Measurements from ENCODE around the gene CXCL5.

The CXCL5 gene

DNA sequence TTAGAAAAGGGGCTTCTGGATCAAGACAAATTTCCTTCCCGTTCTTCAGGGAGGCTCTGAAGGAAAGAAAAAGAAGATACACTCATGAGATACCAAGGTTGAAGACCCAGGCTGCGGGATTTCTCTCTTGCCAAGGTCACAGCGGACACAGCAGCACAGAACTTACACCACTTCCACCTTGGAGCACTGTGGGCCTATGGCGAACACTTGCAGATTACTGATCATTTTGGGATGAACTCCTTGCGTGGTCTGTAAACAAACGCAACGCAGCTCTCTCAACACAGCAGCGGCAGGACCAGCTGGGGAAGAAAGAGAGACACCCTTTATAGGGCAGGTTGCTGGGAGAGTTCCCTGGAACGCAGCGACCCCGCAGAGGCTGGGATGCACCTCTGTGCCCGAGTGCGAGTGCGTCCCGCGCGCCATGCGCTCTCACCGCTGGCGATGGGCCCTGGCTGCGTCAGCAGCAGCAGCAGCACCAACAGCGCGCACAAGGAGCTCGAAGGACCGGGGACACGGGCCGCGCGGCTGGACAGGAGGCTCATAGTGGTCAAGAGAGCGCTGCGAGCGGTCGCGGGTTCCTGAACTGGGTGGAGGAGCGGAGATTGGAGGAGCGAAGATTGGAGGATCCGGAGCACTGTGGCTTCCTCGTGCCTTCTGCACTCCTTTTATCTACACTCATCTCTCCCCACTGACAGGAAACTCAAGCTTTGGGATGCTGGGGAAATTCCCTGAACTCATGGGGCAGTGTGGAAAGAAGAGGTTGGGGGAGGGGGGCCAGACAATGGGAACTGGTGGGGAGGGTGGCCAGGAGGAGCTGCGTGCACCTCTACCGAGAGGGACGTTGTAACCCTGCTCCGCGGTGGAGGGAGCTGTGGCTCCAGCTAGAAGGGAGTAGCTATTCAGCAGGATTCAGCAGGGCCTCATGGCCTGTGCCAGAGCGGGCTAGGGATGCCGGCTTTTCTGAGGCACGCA, at the start of gene CXCL5:
Gene CXCL5, minus strand, starts transcription at position 638 of the 972 bp plus-strand sequence. Its CDS starts 96 bp downstream, at position 542.
- TF ChIP-seq, protein P1, sequence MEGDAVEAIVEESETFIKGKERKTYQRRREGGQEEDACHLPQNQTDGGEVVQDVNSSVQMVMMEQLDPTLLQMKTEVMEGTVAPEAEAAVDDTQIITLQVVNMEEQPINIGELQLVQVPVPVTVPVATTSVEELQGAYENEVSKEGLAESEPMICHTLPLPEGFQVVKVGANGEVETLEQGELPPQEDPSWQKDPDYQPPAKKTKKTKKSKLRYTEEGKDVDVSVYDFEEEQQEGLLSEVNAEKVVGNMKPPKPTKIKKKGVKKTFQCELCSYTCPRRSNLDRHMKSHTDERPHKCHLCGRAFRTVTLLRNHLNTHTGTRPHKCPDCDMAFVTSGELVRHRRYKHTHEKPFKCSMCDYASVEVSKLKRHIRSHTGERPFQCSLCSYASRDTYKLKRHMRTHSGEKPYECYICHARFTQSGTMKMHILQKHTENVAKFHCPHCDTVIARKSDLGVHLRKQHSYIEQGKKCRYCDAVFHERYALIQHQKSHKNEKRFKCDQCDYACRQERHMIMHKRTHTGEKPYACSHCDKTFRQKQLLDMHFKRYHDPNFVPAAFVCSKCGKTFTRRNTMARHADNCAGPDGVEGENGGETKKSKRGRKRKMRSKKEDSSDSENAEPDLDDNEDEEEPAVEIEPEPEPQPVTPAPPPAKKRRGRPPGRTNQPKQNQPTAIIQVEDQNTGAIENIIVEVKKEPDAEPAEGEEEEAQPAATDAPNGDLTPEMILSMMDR (IDR thresholded peaks at IDR 0.05; ENCODE audit: borderline replicate concordance, insufficient read depth, low read depth, low read length), result no peak
- no peak within 1 kb of the TSS for H3K4me3 ChIP-seq (ENCODE audit: low read depth, low read length)

DNA sequence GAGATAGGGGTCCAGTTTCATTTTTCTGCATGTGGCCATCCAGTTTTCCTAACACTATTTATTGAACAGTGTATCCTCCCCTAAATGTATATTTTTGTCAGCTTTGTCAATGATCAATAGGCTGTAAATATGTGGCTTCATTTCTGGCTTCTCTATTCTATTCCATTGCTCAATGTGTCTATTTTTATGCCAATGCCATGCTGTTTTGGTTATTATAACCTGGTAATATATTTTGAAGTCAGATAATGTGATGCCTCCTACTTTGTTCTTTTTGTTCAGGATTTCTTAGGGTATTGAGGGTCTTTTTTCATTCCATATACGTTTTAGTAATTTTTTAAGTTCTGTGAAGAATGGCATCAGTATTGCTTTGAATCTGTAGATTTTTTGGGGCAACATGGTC, 48.7 kb upstream of the CXCL5 start:
- H3K4me3 ChIP-seq (ENCODE audit: low read depth, low read length), result no peak overlapping the region
- TF ChIP-seq, protein P1 (IDR thresholded peaks at IDR 0.05; ENCODE audit: borderline replicate concordance, insufficient read depth, low read depth, low read length), result no peak

DNA sequence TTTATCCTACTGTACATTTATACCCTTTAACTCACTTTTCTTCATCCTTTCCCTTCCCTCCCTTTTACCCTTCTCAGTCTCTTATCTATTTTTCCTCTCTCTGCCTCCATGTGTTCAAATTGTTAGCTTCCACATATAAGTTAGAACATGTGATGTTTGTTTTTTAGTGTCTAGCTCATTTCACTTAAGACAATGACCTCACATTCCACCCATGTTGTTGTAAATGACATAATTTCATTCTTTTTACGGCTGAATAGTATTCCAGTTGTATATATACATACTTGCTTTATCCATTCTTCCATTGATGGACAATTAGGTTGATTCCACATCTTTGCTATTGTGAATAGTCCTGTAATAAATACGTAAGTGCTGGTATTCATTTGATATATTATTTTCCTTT, 47.3 kb upstream of the CXCL5 start:
- no peak overlapping the region for H3K4me3 ChIP-seq (ENCODE audit: low read depth, low read length)
- TF ChIP-seq, protein P1 (IDR thresholded peaks at IDR 0.05; ENCODE audit: borderline replicate concordance, insufficient read depth, low read depth, low read length), result no peak

DNA sequence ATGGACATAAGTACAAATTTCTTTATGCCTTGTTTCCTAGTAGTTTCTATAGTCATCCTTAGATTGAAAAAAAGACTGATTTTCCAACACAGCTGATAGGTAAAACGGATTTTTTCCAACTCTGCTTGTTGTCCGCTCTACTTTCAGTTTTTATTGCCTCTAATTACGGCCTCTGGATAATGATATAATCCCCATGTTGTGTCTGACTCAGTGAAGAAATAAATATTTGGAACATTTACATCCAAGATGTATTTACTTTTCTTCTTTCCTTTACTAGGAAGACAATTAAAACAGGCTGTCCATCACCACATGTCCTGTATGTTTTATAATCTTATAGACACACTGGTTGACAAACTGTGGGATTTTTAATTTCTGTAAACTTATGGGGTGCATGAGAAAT, 46.8 kb upstream of the CXCL5 start:
- TF ChIP-seq, protein P1 (IDR thresholded peaks at IDR 0.05; ENCODE audit: borderline replicate concordance, insufficient read depth, low read depth, low read length), result no peak
- H3K4me3 ChIP-seq (ENCODE audit: low read depth, low read length), result no peak overlapping the region

DNA sequence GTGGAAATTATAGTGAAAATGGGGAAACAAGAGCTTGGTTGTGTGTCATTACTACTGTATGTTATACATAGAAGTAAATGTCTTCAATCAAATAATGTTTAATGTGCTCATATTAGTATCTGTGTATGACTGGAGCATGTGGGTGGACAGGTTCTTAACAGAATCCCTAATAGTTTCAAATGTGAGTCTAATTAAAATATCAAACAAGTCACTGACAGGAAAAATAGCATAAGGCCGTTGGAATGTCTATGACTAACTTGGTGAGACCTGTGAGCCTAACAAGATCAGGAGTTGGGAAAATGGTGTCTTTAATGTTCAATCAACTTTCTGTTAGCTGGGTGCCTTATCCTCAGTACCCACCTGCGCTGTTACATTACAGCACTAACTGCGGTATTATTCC, 46.2 kb upstream of the CXCL5 start:
- TF ChIP-seq, protein P1 (IDR thresholded peaks at IDR 0.05; ENCODE audit: borderline replicate concordance, insufficient read depth, low read depth, low read length), result no peak
- no peak overlapping the region for H3K4me3 ChIP-seq (ENCODE audit: low read depth, low read length)

DNA sequence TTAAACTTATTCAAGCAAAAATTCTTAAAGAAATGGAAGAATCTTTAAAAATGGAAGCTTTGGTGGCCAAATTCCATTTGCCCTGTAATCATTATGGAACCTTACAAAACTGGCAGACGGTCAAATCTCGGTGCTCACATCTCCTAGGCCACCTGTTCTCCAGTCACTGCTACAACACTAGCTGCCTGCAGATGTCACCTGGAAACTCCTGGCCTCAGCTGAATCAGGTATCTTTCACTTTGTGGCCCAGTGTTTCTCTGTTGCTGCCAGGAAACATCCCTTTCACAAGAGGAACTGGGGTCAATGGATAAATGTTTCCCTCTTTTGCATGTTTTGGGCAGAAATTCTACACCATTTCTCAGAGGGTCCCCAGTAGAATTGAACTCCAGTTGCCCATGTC, 44.2 kb upstream of the CXCL5 start:
- TF ChIP-seq, protein P1 (IDR thresholded peaks at IDR 0.05; ENCODE audit: borderline replicate concordance, insufficient read depth, low read depth, low read length), result no peak

DNA sequence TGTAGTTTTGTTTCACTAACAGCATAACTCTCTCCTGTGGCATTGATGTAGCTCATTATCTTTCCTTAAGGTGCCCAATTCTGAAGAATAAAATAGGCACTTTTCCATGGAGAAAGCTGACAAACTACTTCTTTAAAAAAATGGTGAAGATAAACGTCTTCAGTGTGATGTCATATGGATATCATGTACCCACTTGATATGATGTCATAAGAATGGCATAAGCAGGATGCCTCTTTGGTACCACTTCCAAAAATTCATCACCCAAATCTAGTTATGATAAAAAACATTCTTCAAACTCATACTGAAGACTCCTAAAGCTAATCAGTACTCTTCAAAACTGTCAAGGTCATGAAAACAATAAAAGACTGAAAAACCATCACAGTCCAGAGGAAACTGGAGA, 42.9 kb upstream of the CXCL5 start:
- TF ChIP-seq, protein P1 (IDR thresholded peaks at IDR 0.05; ENCODE audit: borderline replicate concordance, insufficient read depth, low read depth, low read length), result no peak
- H3K4me3 ChIP-seq (ENCODE audit: low read depth, low read length), result no peak overlapping the region

More for the DNA sequence above, 44.2 kb upstream of the CXCL5 start:
- H3K4me3 ChIP-seq (ENCODE audit: low read depth, low read length), result no peak overlapping the region
